GM18517 (cell line): ENCODE measurements around the gene SVOP.
A peak's percentile ranks its signal among the peaks of the same experiment; 100 is the strongest.

Experiments
- ATAC-seq: cut with Tn5 transposase; IDR thresholded peaks from one replicate; pipeline ENCODE4 v1.9.1; 2021; ENCODE audit warnings: mild to moderate bottlenecking, moderate library complexity; ENCODE audit not compliant: unreplicated experiment

The SVOP gene

DNA sequence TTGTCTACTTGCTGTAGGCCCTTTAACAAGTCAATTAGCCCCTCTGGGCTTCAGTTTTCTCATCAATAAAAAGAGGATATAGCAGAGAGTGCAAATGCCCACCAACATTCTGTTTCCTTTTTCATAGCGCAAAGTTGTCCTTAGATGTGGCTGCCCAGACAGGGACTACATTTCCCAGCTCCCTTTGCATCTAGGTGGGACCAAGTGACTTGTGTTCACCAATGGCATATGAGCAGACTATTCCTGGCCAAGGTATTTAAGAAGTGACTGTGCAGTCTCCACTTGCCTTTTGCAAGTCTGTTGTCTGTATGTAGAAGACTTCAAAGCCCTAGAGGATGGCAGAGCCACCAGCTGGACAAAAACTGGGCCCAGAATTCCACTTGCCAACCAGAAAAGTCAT lies 81.3 kb downstream of the SVOP start:
- ATAC-seq: no peak

DNA sequence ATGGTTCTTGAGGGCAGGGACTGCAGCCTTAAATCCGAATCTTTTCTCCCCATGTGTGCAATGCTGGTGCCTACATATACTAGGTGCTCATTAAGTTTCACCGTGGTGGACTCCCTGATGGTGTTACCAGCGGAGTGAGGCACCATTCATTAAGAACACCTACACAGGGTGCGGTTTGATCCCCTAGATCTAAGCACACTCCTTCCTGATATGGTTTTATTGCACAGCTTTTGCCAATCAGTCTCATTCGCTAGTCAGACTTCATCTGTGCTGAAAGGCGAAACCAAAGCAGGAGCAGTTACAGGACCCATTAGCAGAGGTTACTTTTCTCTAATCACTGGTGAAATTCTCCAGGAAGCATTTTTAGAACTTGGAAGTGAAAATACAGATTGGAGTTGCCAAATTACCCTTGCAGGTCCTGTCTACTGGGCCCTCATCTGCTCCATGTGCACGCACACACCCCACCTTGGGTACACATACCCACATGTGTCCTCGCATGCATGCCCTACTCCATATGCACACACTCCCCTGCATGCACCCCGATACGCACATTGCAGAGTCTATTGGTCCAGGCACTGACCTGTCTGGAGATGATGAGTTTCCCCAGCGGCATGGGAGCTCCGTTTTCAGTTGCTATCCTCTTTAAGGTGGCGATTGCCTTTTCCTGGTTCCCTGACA lies 82.5 kb downstream of the SVOP start:
- no peak for ATAC-seq

DNA sequence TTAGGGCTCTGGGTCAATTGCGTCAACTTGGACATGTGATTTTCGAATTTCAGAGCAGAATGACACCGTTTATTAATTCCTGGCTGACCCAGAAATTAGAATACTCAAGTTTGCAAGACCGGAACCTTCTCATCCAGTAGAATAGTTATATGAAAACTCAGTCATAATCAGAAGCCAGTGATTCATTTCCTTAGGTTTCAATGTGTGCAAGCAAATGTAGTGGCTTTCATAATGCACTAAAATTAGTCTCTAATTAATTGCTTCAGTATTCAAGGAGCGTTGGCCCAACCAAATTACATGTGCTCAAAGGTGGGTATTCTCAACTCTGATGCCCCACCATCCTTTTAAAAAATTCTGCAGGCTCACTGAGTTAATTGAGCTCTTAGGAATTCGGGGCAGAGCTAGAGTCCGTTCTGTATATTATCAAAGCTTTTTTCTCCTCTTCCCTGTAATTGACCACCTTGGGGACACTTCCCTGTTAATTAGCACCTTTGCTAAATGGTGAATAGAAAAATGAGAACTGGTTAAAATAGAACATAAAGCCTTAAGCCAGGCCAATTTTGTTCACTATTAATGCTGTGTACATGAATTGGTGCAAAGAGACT lies 85.6 kb downstream of the SVOP start:
- ATAC-seq: no peak

DNA sequence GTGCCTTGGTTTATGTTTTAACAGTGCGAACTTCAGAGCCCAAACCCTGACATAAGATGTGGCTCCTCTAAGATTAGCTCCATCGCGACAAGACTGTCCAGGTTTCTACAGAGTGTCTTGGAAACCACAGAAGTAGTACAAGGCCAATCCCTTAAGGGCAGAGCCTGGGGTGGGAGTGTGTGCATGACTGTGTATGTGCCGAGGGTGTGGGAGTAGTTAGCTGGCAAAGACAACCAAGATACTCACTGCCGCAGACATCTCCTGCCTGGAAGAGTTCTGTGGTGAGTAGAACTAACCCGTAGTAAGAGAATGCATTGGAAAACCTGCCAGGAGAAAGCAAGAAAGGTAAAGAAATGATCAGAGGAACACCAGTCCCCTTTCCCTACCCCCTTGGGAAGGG lies 86.9 kb downstream of the SVOP start:
- ATAC-seq: no peak

DNA sequence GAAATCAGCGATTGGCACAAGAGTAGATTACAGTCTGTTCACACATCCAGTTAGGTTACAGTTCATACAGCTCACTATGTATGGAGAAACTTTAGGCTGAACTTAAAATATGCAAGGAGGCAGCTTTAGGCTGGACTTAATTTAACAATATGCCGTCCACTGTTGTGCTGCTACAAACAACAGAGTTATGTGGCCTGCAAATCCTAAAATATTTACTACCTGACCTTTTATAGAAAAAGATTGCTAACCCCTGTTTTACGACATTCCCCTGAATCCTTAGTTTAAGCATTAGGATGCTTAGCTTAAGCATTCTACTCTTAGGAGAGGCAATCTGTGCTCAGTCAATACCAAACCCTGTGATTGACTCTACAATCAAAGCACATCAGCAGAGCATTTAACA lies 90.1 kb downstream of the SVOP start:
- ATAC-seq: no peak

DNA sequence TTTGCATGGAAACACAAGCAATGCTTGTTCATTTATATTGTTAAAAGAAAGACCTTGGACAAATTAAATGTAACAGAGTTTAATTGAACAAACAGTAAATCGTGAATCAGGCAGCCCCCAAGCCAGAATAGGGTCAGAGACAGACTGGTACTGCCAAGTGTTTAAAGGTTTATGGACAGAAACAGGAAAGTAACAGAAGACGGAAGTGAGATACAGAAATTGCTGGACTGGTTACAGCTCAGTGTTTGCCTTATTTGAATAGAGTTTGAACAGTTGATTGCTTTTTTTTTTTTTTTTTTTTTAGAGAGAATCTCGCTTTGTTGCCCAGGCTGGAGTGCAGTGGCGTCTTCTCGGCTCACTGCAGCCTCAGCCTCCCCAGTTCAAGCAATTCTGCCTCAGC lies 90.7 kb downstream of the SVOP start:
- ATAC-seq: peak; percentile 67

DNA sequence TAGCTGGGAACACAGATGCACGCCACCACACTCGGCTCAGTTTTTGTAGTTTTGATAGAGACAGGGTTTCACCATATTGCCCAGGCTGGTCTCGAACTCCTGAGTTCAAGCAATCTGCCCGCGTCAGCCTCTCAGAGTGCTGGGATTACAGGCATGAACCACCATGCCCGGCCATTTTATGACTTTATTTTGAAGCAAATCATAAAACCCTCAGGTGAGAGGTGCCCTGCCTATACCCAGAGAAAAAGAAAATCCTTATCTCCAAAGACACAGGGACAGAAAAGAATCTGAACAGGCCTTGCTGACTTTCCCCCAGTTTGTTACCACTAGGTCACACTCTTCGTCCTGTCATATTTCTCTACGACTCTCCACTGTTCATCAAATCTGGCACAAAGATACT lies 92.2 kb downstream of the SVOP start:
- no peak for ATAC-seq

DNA sequence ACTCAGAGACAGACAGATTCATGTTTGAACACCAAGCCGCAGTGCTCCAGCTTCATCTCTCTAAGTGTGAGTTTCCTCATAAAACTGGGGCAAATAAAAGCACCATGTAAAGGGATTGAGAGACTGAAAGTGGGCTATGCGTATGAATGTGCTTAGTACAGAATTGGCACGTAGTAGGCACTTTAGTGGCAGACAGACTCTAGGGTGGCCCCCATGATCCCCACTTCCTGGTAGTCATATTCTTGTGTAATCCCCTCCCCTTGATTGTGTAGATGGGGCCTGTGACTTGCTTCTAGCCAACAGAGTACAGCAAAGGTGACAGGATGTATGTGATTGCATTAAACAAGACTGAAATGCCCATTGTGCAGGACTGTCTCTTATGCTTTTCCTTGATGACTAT lies 98.0 kb downstream of the SVOP start:
- no peak for ATAC-seq

DNA sequence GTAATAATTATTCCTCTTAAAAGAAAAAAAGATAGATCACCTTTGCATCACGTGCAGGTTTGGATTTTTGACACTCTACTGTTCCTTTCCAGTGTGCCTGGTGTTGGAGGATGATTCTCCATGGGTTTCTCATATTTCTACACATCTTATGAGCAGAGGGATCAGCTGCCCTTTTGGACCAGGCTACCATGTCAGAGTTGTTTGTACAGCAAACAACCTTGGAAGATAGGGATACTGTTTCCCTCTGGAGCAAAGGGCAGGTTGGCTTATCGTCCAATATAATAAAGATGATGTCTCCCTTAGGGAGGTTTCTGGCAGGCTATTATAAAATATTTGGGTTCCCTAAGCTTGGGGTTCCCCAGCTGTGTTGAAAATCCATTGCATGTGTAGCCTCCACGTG lies 98.9 kb downstream of the SVOP start:
- ATAC-seq: no peak

DNA sequence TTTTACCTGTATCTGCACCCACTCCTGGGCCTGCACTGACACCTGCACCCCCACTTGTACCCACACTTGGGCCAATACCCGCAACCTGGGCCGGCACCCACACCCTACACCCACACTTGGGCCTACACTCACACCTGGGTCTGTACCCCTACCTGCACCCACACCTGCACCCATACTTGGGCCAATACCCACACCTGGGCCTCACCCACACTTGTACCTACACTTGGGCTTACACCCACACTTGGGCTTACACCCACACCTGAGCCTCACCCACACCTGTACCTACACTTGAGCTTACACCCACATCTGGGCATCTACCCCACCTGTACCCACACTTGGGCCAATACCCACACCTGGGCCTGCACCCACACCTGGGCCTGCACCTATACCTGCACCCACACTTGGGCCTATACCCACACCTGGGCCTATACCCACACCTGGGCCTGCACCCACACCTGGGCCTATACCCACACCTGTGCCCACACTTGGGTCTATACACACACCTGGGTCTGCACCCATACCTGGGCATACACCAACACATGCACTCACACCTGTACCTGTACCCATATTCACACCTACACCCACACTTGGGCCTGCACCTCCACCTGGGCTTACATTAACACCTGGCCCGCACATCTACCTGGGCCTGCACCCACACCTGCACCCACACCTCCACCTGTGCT lies 101.8 kb downstream of the SVOP start:
- ATAC-seq: no peak

DNA sequence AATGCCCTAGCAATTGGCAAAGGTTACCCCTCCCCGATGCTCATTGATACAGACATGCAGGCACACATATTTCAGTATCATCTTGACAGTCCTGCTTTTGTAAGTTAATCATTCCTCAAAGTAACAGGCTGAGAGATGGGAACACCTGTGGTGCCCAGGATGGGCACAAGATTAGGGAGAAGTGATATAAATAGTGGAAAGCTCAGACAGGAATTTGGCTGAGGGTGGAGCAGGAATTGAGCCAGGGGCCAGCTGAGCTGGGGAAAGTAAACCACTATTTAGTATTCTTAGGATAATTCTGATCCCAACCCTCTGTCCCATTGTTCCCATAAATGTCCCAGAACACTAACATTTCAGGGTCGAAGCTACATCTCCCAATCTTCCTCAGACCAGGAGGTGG lies 102.7 kb downstream of the SVOP start:
- no peak for ATAC-seq

DNA sequence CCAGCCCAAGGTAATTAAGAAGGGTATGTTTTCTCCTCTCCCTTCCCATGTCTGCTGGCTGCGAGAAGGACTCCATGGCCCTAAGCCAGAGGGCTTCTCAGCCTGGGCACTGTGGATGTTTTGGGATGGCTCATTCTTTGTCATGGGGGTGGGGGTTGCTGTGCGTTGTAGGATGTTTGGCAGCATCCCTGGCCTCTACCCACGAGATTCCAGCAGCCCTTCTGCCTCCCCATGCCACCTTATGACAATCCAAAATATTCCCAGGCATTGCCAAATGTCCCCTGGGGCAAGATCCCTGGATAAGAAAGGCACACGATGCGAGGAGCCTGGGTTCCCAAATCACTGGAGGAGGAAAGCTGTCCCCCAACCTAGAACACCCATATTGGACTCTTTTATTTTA lies 104.5 kb downstream of the SVOP start:
- ATAC-seq: no peak

DNA sequence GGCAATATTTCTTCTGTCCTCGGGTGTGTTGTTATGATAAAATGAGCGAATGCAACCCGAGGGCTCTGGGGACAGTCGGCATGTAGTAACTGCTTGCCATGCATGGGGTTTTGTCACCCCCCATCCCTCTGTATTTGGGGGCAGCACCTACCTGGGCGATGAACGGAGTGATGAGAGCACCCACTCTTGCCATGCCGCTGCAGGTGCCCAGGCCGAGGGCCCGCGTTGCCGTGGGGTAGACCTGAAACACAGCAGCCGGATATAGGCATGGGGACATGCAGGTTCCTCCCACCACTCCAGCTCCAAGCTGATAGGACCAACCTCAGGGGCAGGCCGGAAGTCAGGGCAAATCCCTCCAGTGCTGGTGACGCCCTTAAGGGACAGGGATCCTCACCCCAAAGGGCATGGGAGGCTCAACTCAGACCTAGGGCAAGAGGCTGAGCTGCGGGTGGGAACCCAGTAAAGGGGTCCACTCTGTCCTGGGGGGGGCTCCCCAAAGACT lies 105.2 kb downstream of the SVOP start:
- no peak for ATAC-seq

DNA sequence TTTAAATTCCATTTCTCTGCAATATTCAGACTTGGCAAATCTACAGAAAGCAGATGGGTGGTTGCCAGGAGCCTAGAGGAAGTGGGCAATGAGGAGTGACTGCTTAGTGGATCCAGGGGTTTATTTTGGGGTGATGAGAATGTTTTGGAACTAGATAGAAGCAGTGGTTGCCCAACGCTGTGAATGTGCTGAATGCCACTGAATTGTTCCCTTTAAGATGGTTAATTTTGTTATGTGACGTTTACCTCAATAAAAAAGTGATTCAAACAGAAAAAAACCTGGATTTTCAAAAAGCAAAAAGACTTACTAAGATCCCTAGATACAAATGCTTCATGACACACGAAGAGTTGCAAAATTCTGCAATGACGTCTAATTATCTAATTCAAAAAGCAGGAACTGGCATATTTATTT lies 106.7 kb downstream of the SVOP start:
- no peak for ATAC-seq

DNA sequence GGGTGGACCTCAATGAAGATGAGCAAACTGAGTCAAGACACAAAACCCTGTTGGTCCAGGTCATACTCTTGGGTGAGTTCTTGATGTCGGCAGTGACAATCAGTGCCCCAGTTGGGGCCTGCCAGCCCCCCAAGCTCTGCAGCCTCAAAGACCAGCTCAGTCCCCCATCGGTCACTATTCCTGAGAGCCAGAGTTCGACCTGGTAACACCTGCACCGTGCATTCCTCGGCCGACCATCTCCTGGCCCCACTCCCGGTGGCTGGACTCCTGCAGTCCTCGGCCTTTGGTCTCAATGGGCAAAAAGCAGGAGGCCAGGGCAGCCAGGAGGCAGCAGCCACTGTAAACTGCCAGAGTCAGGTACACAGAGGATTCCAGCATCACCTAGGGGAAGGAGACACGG lies 108.5 kb downstream of the SVOP start:
- ATAC-seq: no peak

DNA sequence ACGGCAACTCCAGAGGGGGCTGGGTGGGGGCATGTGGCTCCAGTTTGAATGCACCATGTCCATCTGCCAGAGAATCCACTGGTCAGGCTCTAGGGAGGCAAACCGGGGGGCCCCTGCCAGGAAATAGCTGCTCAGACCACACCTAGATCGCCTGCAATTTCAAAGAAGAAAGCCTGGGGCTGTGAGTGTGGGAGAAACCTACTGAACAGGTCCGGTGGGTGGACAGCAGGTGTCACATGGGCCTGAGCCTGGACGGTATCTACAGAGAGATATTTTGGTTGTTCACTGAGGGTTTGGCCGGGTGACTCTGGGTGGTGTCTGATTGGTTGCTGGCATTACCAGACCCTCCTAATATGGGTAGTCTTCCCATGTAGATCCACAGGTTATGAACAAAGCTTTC lies 109.0 kb downstream of the SVOP start:
- no peak for ATAC-seq

DNA sequence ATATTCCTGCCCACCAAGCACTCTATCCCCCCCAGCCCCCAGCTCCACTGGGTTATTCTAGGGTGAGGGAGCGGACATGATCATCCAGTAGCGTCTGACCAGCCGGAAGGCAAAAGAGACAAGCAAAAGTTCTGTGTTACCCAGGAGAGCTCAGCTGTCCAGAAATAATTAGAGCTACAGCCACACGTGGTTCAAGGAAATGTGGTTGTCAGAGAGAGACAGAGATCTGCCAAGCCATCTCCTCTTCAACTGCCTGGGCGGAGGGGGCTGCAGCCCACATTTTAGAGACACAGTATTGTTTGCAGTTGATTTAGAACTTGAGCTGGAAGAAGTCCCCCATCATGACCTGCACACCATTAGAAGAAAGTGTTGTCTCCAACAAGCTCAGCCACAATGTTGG lies 110.5 kb downstream of the SVOP start:
- ATAC-seq: no peak

DNA sequence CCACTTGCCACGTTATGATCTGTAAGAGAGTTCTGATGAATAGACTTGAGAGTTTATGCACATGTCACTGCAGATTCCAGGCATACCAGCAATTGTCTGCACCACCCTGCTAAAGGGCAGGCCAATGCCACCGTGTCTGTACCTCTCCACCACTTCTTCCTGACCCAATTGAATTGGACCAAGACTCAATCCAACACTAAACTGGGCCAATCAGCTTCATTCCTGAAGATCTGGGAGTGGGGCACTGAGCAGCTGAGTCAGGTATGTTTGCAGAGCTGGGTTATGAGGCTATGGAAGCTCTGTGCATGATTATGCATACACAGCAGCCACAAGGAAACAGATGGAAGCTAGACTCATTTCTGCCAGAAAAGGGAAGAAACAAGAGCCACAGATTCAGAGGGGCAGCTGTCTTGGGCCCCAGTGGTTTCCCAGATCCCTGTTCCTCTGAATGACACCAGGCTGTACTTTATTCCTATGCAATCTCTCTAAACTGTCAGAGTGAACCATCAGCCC lies 113.0 kb downstream of the SVOP start:
- no peak for ATAC-seq

DNA sequence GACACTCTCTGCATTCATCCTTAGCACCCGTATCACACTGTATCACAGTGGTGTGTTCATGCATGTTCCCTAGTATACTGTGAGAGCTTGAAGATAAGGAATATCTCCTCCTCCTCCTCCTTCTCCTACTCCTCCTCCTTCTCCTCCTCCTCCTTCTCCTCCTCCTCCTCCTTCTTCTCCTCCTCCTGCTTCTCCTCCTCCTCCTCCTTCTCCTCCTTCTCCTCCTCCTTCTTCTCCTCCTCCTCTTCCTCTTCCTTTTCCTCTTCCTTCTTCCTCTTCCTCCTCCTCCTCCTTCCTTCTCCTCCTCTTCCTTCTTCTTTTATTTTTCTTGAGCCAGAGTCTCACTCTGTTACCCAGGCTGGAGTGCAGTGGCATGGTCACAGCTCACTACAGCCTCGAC lies 113.9 kb downstream of the SVOP start:
- no peak for ATAC-seq

DNA sequence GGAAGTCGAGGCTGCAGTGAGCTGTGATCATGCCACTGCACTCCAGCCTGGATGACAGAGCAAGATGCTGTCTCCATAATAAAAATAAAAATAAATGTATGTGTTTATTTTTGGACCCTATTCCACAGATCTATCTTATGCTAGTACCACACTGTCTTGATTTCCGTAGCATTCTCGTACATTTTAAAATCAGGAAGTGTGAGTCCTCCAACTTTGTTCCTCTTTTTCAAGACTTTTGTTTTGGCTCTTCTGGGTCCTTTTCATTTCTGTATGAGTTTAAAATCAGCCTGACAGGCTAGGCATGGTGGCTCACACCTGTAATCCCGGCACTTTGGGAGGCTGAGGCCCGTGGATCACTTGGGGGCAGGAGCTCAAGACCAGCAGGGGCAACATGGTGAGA lies 115.1 kb downstream of the SVOP start:
- ATAC-seq: no peak

DNA sequence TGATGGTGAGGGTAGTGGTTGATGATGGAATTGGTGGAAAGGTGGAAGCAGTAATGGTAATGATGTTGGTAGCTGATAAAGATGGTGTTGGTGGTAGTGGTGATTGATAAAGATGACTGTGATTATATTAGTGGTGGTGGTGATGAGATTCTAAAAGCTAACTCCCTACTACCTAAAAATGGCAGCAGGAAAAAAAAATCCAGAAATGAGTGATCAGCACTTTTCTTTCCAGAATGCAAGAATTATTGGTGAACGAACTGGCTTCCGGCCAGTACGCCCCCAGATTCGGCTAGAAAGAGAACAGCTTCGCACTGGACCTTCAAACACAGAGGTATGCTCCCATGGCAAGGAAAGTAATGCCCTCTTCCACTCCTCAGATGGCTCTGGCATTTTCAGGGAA lies 121.7 kb downstream of the SVOP start:
- no peak for ATAC-seq

DNA sequence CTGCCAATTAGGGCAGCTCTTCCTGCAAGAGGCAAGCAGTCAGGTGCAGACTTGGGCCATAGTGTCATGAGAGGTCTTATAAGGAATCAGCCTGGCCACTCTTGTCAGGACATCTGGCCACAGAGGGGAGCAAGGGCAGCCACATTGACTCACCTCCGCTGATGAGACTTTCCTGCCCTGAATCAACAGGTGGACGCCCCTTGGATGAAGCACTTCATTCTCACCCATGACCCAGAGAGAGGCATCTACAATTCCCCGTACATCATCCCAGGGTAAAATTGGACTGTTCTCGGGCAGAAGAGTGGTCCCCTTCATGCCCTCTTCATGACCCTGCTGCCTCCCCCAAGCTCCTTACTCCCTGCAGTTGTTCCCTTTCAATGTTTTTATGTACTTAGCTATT lies 124.1 kb downstream of the SVOP start:
- ATAC-seq: no peak
